Dedifferentiated amniotic fluid mesenchymal stem cell (primary cell): ENCODE measurements around the gene PILRB.
"Not testable (repeated sequence)": the region's sequence is repeated elsewhere in the genome, so short reads cannot be mapped to it uniquely, and the experiment has no call there.

Source experiments
- DNase-seq: peaks from one replicate; pipeline ENCODE4 v3.0.0-alpha.2; 2016; ENCODE audit errors: extremely low spot score

PILRB gene

DNA sequence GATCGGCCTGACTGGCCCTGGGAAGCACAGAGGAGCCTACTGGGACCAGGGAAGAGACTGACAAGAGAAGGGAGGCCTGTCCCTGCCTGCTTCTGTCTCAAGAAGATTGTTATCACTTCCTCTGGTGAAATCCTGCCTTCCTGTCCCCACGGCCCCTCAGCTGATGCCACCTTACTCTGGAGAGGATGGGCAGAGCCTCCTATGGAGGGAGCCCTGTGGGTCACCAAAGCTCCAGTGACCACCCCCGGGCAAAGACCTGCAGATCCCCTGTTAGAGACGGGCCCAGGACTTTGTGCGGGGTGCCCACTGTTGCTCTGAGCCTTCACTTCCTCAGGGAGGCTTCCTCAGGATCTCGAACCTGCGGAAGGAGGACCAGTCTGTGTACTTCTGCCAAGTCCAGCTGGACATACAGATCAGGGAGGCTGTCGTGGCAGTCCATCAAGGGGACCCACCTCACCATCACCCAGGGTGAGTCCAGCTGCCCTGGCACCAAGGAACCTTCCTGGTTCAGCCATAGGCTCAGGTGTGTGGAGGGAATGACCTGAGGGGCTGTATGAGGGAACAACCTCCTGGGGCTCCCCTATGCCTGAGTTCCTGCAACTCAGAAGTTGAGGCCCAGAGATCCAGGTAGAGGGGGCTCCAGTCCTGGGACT is 1.4 kb upstream of the PILRB start:
- DNase-seq = no peak

- no peak for DNase-seq
Observed at GRCh38 chr7:100357131-100357561, 771 bp upstream of the PILRB start.

- DNase-seq = no peak
Observed at GRCh38 chr7:100358857-100359212, 918 bp downstream of the PILRB start.

DNA sequence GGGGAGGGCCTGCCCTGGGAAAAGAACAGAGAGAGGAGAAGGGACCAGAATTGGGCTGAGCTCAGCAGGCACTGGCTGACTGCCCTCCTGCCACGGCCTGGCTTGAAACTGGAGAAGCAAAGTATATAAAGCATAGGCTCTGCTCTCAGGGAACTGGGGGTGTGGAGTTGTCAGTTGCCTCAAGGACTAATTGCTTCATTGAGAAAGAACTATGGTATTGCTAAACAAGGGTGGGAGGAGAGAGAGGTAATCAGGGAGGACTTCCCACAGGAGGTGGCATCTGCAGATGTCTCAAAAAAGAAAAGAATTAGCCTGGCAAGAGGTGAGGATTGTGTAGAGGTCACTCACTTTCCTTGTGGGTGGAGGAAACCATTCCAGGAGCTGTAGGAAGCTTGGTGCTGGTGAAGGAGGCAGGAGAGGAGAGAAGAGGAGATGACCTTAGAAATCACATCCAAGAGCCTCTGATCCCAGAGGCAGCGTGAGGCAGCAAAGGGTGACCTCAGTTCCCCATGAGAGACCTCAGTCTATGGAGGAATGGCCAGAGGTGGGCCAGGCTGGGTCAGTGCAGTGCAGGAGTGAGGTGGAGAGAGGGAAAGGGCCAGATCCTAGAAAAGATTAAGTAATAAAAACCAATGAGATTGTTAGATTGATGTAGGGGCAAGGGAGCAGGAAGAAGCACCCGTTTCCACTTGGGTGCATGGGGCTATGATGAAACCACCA is 2.4 kb downstream of the PILRB start:
- no peak for DNase-seq

- DNase-seq = no peak
Observed at GRCh38 chr7:100363098-100363497, 5.2 kb downstream of the PILRB start.

DNA sequence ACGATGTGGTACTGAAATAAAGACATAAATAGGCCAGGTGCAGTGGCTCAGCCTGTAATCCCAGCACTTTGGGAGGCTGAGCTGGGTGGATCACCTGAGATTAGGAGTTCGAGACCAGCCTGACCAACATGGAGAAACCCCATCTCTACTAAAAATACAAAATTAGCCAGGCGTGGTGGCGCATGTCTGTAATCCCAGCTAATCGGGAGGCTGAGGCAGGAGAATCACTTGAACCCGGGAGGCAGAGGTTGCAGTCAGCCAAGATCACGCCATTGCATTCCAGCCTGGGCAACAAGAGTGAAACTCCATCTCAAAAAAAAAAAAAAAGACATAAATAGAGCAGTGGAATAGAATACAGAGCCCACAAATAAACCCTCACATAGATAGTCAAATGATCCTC is 5.9 kb downstream of the PILRB start:
- DNase-seq = not testable (repeated sequence)

DNA sequence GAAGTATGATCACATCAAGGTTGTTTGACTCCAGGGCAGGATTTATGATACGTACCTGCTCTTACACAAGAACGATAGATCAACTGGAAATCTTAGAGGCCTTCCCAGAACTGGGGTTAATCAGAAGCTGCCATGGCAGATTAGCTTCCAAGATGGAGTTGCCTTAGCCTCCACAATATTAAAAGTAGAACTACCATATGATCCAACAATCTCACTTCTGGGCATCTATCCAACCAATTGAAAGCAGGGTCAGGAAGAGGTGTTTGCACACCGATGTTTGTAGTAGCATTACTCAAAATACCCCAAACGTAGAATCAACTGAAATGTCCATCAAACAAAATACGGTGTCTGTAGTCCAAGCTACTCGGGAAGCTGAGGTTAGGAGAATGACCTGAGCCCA is 6.6 kb downstream of the PILRB start:
- no peak for DNase-seq

GRCh38 chr7:100365998-100366367 is 8.1 kb downstream of the PILRB start:
- not testable (repeated sequence) for DNase-seq

- no peak for DNase-seq
Observed at GRCh38 chr7:100366411-100367250, 8.7 kb downstream of the PILRB start.

GRCh38 chr7:100367251-100367620 is 9.3 kb downstream of the PILRB start:
- no peak for DNase-seq

- no peak for DNase-seq
Observed at GRCh38 chr7:100367676-100368613, 10.0 kb downstream of the PILRB start.

DNA sequence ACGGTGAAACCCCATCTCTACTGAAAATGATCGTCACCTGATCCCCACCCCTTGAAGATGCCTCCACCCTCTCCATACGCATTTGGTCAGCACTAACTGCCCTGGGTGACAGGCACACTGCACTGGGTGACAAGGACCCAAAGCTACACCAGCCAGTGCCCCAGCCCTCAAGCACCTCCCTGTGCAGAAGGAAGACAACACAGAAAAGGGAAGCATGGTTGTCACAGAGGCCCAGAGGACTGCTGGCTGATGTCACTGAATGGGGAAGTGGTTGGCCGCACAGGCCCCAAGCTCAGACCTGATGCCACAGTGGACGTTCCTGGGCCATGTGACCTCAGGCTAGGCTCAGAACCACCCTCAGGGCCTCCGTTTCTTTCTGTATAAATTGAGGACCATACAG is 11.2 kb downstream of the PILRB start:
- DNase-seq = no peak

DNA sequence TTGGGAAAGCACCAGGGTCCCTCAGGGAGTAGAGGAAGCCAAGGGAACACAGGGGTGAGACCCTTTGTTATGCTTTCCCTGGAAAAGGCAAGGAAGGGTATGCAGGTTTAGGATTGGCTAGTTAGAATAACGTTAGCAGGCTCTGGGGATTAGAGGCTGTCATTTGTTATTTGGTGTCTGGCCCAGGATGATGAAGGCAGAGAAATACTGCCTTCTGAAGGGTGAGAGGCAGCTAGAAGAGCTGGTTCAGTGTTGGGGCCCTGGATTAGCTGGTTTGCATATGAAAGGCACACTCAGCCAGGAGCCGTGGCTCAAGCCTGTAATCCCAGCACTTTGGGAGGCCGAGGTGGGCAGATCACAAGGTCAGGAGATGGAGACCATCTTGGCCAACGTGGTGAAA is 12.4 kb downstream of the PILRB start:
- no peak for DNase-seq

GRCh38 chr7:100370746-100371145 is 12.8 kb downstream of the PILRB start:
- DNase-seq = no peak

- DNase-seq = no peak
Observed at GRCh38 chr7:100371561-100372171, 13.7 kb downstream of the PILRB start.

DNA sequence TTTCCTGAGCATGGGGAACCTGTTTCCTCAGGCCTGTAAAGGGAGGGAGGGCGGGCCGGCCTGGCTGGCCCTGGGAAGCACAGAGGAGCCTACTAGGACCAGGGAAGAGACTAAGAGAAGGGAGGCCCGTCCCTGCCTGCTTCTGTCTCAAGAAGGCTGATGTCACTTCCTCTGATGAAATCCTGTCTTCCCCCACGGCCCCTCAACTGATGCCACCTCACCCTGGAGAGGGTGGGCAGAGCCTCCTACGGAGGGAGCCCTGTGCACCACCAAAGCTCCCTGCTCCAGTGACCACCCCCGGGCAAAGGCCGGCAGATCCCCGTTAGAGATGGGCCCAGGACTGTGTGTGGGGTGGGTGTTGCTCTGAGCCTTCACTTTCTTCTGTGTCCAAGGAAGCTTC is 14.3 kb downstream of the PILRB start:
- DNase-seq = no peak

- DNase-seq = no peak
Observed at GRCh38 chr7:100372694-100373093, 14.8 kb downstream of the PILRB start.

GRCh38 chr7:100373261-100373831 is 15.4 kb downstream of the PILRB start, which contains the start of gene PILRA:
Gene PILRA (plus strand): TSS chr7:100373487. CDS start chr7:100373657, 170 bp downstream.
- no peak for DNase-seq

- not testable (repeated sequence) for DNase-seq
Observed at GRCh38 chr7:100373870-100374598, 16.1 kb downstream of the PILRB start.

DNA sequence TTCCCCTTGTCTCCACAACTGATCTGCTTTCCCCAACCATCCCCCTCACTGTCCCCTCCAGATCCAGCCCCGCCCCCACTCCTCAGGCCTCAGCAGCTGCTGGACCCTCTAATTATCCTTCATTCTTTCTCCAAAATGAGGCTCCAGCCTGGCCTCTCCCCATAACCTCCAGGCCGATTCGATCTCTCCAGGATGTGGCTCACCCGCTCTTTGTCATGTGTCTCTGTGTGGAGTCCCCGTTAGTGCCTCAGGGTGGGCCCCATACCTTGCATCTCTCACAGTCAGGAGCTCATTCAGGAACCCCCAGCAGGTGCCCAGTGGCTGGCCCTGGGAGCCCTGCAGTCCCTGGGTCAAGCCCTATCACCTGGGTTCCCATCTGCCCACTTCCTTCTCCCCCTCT is 16.7 kb downstream of the PILRB start:
- no peak for DNase-seq
